NCI-H128 (cell line): Measurements from ENCODE around the gene CBY2.
"Not testable (repeated sequence)": the region's sequence is repeated elsewhere in the genome, so short reads cannot be mapped to it uniquely, and the experiment has no call there.

Experiments used
- DNase-seq: peaks from one replicate; lab custom pipeline; 2025; ENCODE audit not compliant: unreplicated experiment; lab: John Stamatoyannopoulos, UW

The CBY2 gene

GRCh38 chr13:45702088-45702487 is at the start of gene CBY2:
CBY2 (plus strand) TSS chr13:45702320; CDS start chr13:45702391, 71 bp downstream.
- no peak for DNase-seq

DNA sequence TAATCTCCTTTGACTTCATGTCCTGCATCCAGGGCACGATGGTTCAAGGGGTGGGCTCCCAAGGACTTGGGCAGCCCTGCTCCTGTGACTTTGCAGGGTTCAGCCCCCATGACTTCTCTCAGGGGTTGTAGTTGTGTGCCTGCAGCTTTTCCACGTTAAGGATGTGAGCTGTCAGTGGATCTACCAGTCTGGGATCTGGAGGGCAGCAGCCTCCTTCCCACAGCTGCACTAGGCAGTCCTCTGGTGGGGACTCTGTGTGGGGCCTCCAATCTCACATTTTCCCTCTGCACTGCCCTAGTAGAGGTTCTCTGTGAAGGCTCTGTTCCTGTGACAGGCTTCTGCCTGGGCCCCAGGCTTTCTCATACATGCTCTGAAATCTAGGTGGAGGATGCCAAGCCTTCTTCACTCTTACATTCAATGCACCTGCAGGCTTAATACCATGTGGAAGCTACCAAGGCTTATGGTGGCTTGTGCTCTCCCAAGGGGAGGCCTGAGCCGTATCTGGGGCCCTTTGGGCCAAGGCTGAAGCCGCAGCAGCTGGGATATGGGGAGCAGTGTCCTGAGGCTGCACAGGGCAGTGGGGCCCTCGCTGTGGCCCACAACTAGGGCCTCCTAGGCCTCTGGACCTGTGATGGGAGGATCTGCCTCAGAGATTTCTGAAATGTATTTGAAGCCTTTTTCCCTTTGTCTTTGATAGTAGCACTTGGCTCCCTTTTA is 47.3 kb upstream of the CBY2 start:
- no peak for DNase-seq

- DNase-seq: no peak
These were observed 43.4 kb upstream of the CBY2 start for GRCh38 chr13:45658586-45659235.

DNA sequence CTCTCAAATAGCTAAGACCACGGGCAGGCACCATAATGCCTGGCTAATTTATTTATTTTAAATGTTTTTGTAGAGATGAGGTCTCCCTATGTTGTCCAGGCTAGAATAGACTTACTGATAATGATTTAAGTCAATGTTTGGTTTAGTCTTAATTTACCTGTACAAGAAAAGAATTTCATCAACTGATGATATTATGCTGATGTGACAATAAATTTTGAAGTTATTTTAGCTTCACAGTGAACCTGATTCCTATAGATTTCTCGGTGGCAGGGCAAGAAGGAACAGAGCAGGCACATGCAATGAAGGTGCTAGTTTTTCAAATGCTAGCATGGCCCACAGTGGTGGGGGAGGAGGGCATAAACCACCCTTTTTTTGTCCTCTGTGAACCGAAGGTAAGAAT is 42.6 kb upstream of the CBY2 start:
- no peak for DNase-seq

GRCh38 chr13:45660458-45660857 is 41.7 kb upstream of the CBY2 start:
- not testable (repeated sequence) for DNase-seq

DNA sequence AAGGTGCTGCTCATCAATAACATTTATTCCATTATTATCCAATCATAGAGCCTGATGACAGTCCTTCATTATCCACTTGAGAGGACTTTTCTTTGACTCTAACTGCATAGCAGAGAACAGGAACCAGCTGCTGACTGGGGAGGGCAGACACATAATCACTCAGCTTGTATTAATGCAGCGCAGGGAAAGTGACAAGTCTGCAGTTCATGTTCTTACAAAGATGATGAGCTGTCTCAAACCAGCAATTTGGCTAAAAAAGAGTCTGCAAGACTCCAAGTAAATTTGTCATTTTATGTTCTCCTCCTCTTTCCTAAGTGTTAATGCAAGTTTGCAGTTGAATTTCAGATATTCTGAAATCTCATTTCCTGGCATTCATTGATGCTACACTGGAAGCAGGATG is 40.0 kb upstream of the CBY2 start:
- DNase-seq: no peak

DNA sequence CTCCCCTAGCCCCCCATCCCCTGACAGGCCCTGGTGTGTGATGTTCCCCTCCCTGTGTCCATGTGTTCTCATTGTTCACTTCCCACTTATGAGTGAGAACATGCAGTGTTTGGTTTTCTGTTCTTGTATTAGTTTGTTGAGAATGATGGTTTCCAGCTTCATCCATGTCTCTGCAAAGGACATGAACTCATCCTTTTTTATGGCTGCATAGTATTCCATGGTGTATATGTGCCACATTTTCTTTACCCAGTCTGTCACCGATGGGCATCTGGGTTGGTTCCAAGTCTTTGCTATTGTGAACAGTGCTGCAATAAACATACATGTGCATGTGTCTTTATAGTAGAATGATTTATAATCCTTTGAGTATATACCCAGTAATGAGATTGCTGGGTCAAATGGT is 39.2 kb upstream of the CBY2 start:
- DNase-seq: not testable (repeated sequence)

GRCh38 chr13:45669626-45670025 is 32.5 kb upstream of the CBY2 start:
- not testable (repeated sequence) for DNase-seq

- DNase-seq: no peak
These were observed 31.8 kb upstream of the CBY2 start for GRCh38 chr13:45670189-45670885.

GRCh38 chr13:45674908-45675307 is 27.2 kb upstream of the CBY2 start:
- no peak for DNase-seq

GRCh38 chr13:45678282-45678681 is 23.8 kb upstream of the CBY2 start:
- DNase-seq: peak; percentile 33

GRCh38 chr13:45681113-45681512 is 21.0 kb upstream of the CBY2 start:
- DNase-seq: no peak

- DNase-seq: no peak
These were observed 19.6 kb upstream of the CBY2 start for GRCh38 chr13:45682494-45683008.

GRCh38 chr13:45683701-45684100 is 18.4 kb upstream of the CBY2 start:
- no peak for DNase-seq

DNA sequence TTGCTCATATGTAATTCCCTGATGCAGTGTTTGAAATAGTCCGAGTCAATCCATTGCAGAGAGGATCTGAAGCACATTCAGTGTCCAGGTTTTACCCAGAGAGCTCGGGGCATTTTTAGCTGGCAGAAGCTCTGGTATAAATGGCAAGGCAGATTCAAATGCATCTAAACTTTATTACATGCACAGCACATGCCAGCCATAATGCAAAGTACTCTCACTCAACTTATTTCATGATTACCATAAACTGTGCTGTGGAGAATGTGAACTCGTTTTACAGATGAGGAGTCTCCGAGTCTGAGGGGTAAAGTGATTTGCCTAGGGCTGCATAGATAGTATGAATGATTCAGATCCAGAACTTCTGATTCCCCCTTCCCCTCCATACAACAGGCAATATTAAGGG is 13.5 kb upstream of the CBY2 start:
- DNase-seq: no peak

DNA sequence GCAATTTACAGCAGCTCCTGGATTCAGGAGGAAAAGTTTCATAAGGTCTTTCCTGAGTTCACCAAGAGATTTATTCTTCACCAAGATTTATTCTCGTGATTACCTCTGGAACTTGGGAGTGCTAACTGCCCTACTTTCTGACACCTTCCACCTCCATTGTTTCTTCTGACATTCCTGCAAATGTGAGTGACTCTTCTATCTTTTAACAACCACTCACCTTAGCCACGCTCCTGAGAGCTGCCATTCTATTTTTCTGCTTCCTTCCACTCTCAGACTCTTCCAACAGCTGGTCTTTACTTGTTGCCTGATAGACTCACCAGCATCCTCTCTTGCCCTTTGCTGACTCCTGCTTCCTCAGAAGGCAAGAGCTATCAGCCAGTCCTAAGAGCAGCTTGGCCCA is 11.5 kb upstream of the CBY2 start:
- DNase-seq: no peak

DNA sequence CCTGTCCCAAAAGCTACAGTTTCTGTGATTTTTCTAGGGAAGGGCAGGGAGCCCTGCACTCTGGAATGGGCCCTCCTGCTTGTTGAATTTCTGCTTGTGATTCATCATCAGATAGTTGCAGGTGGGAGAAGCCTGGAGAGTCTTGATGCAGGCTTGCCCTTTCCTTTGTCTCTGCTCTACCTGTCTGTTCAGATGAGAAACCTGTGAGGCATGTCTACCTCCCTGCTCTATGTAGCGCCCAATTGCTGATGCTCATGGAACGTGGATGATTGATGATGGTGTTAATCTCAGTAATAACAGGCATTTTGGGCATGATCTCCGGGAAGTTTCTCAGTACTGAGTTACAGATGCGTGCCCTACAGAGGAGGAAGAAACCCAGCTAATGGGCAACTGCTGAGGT is 10.9 kb upstream of the CBY2 start:
- DNase-seq: no peak

- no peak for DNase-seq
These were observed 10.5 kb upstream of the CBY2 start for GRCh38 chr13:45691667-45692066.

- DNase-seq: no peak
These were observed 6.9 kb upstream of the CBY2 start for GRCh38 chr13:45695198-45695730.

DNA sequence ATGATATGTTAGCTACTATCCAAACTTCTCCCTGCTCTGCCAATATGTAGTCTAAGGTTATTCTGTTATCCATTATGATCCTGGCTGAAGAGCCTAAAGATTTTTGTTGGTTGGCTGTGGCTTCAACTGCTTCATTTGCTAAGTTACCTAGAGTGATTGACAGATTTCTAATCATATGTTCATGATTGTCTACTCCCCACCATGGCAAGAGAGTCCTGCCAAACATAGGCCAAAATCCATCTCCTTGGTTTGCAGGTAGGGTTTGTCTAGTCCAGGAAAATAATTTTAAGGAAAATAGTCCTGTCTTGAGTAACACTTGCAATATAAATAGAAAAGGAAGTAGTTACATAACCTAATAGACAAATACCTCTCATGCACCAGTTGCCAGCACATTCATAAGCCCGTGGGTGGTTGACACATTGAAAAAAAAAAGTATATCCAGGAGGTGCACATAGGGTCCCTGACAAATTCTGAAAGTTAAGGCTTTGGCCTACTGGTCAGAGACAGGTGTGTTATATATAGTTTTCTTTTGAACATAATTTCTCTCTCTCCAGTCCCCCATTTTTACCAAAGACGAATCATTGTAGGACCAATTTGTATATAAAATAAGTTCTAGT is 5.4 kb upstream of the CBY2 start:
- DNase-seq: no peak
